C4-2B (cell line): ENCODE measurements around the gene IGLL5.

ENCODE experiments used
- H3K27ac ChIP-seq: fragments of 450-650 bp; 2 replicates; pipeline ENCODE4 v1.5.1; 2017
- ZFX ChIP-seq: fragments of 450-650 bp; IDR thresholded peaks from 2 replicates; pipeline ENCODE4 v1.6.1; 2017
- TF ChIP-seq, protein P1 (sequence below): fragments of 450-650 bp; conservative IDR thresholded peaks from 2 replicates; pipeline ENCODE4 v1.5.1; 2017; ENCODE audit warnings: mild to moderate bottlenecking

The IGLL5 gene

DNA sequence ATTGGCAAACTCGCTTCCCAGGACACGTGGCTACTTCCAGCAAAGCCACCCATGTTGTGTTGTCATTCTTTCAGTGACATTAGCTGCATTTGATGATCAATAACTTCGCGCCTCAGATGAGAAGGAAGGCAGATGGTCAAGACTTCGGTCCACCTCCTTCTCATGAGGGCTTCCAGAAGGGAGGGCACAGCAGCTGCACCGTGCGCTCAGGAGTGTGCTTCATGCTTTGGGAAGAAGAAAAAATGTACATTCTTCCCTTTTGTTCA lies 25.3 kb downstream of the IGLL5 start:
- no peak overlapping the region for H3K27ac ChIP-seq
- TF ChIP-seq, protein P1, sequence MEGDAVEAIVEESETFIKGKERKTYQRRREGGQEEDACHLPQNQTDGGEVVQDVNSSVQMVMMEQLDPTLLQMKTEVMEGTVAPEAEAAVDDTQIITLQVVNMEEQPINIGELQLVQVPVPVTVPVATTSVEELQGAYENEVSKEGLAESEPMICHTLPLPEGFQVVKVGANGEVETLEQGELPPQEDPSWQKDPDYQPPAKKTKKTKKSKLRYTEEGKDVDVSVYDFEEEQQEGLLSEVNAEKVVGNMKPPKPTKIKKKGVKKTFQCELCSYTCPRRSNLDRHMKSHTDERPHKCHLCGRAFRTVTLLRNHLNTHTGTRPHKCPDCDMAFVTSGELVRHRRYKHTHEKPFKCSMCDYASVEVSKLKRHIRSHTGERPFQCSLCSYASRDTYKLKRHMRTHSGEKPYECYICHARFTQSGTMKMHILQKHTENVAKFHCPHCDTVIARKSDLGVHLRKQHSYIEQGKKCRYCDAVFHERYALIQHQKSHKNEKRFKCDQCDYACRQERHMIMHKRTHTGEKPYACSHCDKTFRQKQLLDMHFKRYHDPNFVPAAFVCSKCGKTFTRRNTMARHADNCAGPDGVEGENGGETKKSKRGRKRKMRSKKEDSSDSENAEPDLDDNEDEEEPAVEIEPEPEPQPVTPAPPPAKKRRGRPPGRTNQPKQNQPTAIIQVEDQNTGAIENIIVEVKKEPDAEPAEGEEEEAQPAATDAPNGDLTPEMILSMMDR = no peak
- no peak for TF ChIP-seq ZFX

DNA sequence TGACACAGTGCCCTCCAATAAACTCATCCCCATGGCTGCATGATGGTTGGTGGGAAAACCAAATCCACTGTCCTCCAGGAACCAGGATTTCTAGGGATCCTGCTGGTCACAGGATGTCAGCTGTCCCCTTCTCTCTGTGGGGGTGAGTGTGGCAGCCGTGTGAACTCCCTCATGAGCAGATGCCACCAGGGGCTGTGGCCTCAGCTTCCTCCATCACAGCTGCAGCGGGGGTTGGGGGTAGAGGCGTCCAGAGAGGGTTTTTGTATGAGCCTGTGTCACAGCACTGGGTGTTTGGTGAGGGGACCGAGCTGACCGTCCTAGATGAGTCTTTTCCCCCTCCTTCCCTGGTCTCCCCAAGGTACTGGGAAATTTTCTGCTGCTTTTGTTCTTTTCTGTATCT lies 26.4 kb downstream of the IGLL5 start:
- H3K27ac ChIP-seq = no peak overlapping the region
- TF ChIP-seq ZFX = no peak
- TF ChIP-seq, protein P1 = no peak

DNA sequence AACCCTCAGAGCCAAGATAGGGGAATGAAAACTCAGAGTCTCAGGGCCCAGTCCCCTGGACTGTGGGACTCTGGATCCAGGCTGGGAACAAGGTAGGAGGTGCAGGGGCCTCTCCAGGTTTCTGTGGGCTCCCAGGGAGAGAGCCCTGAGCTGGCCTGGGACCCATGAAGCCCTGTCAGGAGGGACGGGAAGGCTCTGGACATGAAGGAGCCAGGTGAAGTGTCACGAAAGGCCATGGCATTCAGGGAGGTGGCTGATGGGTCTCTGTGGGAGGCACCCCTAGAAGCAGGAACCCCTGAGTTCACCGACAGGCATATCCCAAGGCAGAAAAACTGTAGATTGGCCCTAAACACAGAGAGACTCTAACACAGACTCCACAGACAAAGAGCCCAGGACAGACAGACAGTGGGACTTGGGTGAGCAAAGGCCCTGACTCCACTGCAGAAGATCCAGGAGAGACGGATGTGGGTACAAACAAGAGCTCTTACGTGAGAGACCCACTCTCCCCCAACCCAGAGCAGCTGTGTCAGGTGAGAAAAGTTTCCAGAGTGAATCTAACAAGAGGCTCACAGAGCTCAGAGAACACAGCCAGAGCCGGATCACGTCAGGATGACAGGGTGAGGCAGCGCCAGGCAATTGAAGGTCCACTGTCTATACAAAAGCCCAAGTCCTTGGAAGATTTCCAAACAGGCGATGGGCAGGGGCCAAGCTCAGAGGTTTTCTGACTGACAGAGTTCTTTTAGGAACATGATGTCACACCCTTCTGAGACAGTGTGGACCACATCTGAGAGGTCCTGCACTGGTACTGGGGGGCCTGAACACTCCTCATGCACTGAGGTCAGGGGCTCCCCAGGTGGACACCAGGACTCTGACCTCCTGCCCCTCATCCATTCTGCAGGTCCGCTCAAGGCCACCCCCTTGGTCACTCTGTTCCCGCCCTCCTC lies 27.4 kb downstream of the IGLL5 start:
- no peak overlapping the region for H3K27ac ChIP-seq
- TF ChIP-seq ZFX = no peak
- TF ChIP-seq, protein P1 = no peak

DNA sequence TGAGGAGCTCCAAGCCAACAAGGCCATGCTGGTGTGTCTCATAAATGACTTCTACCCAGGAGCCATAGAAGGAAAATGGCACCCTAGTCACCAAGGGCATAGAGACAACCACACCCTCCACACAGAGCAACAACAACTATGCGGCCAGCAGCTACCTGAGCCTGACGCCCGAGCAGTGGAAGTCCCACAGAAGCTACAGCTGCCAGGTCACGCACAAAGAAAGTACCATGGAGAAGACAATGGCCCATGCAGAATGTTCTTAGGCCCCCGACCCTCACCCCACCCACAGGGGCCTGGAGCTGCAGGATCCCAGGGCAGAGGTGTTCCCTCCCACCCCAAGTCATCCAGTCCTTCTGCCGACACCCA lies 28.0 kb downstream of the IGLL5 start:
- TF ChIP-seq, protein P1 = no peak
- TF ChIP-seq ZFX = no peak
- H3K27ac ChIP-seq = no peak overlapping the region

DNA sequence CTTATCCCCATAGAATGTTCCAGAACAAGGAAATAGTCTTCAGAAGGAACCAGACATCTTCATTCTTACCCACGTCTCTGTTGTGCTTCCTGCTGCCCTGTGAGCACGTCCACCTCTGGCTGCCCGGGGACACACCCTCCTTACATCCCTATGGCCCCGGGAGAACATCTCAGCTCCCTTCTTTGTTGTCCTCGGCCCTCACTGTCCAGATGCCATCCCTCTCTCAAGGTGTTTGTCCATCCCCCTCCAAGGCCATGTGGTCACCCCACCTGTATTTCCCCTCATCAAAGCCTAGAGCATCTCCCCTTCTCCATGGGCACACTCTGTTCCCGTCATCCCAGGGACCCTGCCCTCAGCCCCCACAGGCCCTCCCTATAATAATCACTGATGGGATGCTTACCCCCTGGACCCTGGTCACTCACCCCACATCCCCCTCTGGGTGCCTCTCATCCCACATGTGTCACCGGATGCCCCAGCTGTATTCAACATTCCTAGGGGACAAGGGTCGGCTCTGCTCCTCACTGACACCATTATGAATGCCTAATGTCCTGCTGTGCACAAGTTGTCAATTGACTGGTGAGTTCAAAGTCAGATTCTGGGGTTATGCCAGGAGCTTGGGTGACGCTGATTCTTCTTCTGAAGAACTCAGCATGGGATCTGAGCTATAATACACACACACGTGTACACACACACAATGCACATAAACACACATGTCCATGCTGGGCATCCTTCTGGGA lies 28.8 kb downstream of the IGLL5 start:
- TF ChIP-seq, protein P1 = no peak
- no peak for TF ChIP-seq ZFX
- H3K27ac ChIP-seq = no peak overlapping the region

DNA sequence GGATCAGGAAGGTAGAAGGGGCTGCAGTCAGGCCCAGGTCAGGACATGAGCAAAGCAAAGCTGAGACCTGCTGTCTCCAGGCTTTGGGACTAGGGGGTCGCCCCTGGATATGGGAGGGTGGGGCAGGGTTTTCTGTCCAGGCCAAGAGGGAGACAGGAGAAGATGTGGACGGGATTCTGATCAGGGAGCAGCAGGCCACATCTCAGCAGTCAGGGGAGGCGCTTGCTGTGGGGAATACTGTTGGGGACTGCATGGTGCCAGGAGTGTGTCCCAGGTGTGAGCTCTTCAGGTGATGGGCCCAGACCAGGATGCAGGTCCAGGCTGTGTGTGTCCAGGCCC lies 29.3 kb downstream of the IGLL5 start:
- no peak overlapping the region for H3K27ac ChIP-seq
- no peak for TF ChIP-seq ZFX
- TF ChIP-seq, protein P1 = no peak

DNA sequence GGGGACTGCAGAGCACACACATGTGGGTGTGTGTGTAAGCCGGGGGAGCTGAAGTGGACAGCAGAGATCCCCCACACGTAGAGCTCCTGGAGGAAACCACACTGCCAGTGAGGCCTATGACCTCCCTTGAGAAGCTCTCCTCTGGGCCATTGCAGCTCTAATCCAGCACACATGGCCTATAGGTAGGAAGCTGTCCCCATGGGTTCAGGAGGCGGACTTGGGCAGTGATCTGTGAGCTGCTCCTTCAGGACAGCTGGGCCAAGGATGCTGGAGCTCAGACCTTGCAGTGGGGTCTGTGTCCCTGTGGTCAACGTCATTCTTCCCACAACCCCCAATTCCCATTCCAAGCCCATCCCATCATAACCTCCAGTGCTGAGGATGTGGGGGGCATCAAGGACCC lies 29.8 kb downstream of the IGLL5 start:
- TF ChIP-seq, protein P1 = no peak
- no peak for TF ChIP-seq ZFX
- H3K27ac ChIP-seq = no peak overlapping the region
